GM23248 (cell line): ENCODE results near the gene PKD1L1. TPM values are rescaled to one million over a fixed set of nuclear protein-coding genes. Genes with fewer than 3 reads are reported as not detected.

Source experiments
- DNase-seq: peaks from one replicate; pipeline ENCODE4 v3.0.0-alpha.2; 2015
- H2AFZ ChIP-seq: fragments of 200-600 bp; sonication (generic); 2 replicates; pipeline ENCODE4 v1.6.1; 2016; ENCODE audit warnings: antibody characterized with exemption
- H3F3A ChIP-seq: fragments of 200-600 bp; sonication (generic); 2 replicates; pipeline ENCODE4 v1.6.1; 2016; ENCODE audit warnings: mild to moderate bottlenecking, antibody characterized with exemption, mixed run types; ENCODE audit not compliant: insufficient read depth
- H3K27ac ChIP-seq: fragments of 200-600 bp; sonication (generic); 2 replicates; pipeline ENCODE4 v1.5.1; 2016; ENCODE audit warnings: mild to moderate bottlenecking
- H3K27me3 ChIP-seq: fragments of 200-600 bp; sonication (generic); replicated peaks from 2 replicates; pipeline ENCODE4 v1.6.1; 2016; ENCODE audit warnings: mild to moderate bottlenecking; ENCODE audit not compliant: insufficient read depth
- H3K36me3 ChIP-seq: fragments of 200-600 bp; sonication (generic); 2 replicates; pipeline ENCODE4 v1.6.1; 2016; ENCODE audit warnings: low read depth, mild to moderate bottlenecking
- H3K4me1 ChIP-seq: fragments of 200-600 bp; sonication (generic); 2 replicates; pipeline ENCODE4 v1.6.1; 2016; ENCODE audit warnings: mild to moderate bottlenecking; ENCODE audit not compliant: insufficient read depth
- H3K4me2 ChIP-seq: fragments of 200-600 bp; sonication (generic); one replicate; pipeline ENCODE4 v1.6.1; 2016; ENCODE audit warnings: mild to moderate bottlenecking; ENCODE audit not compliant: unreplicated experiment
- H3K4me3 ChIP-seq: fragments of 200-600 bp; sonication (generic); 2 replicates; pipeline ENCODE4 v1.5.1; 2016; ENCODE audit warnings: mild to moderate bottlenecking
- H3K79me2 ChIP-seq: fragments of 200-600 bp; sonication (generic); 2 replicates; pipeline ENCODE4 v1.6.1; 2016; ENCODE audit warnings: mild to moderate bottlenecking; ENCODE audit not compliant: insufficient read depth
- H3K9ac ChIP-seq: fragments of 200-600 bp; sonication (generic); 2 replicates; pipeline ENCODE4 v1.6.1; 2016; ENCODE audit warnings: mild to moderate bottlenecking
- H3K9me2 ChIP-seq: fragments of 200-600 bp; sonication (generic); 2 replicates; pipeline ENCODE4 v1.6.1; 2016; ENCODE audit warnings: mixed run types, mild to moderate bottlenecking, moderate library complexity; ENCODE audit not compliant: insufficient read depth
- H3K9me3 ChIP-seq: fragments of 200-600 bp; sonication (generic); one replicate; pipeline ENCODE4 v1.6.1; 2017; ENCODE audit warnings: low read depth
- H4K20me1 ChIP-seq: fragments of 200-600 bp; sonication (generic); 2 replicates; pipeline ENCODE4 v1.6.0; 2016; ENCODE audit not compliant: insufficient read depth
- EZH2 ChIP-seq: fragments of 200-600 bp; sonication (generic); IDR thresholded peaks from 2 replicates; pipeline ENCODE4 v1.6.1; 2018; ENCODE audit warnings: antibody characterized with exemption, mild to moderate bottlenecking; ENCODE audit not compliant: insufficient read depth, poor library complexity, severe bottlenecking
- EZH2phosphoT487 ChIP-seq: fragments of 200-600 bp; sonication (generic); IDR thresholded peaks from 2 replicates; pipeline ENCODE4 v1.6.1; 2018; ENCODE audit warnings: antibody characterized with exemption, moderate library complexity, mild to moderate bottlenecking, low read depth; ENCODE audit not compliant: insufficient read depth
- WGBS, 2 experiments: methylation state at CpG; one replicate each; pipeline ENCODE4 v1.1.6; 2015 to 2017; ENCODE audit warnings: low lambda C conversion rate in 2 of 2, low coverage in 1 of 2; ENCODE audit errors: missing lambda C conversion rate in 2 of 2; 5-methylcytosine and 5-hydroxymethylcytosine counted together
- in situ Hi-C: fragments of 300-500 bp; cut with MboI; formaldehyde crosslinking; loops from 2 replicates; pipeline ENCODE4 v1.15.0; 2020
- polyA plus RNA-seq: library from polyadenylated mRNA; unstranded; fragments of >200 nt; fragmentation: Nextera tagmentation; extraction: Ambion mirVana; gene quantifications from 2 replicates; pipeline ENCODE4 v1.2.1, GENCODE V29; 2016
- total RNA-seq: library from RNA; depleted of rRNA; stranded (reverse); fragments of >200 nt; shearing (Covaris generic); gene quantifications from 2 replicates; pipeline ENCODE4 v1.2.3, GENCODE V29; 2014

Gene PKD1L1
- total and polyA plus RNA-seq, 2 experiments from 2014 or later = 0.06 to 0.11 TPM

- H3K4me3 ChIP-seq = no peak overlapping the region
- no peaks in the 10 kb centered on the region for H3F3A ChIP-seq
- H3K27me3 ChIP-seq = no peaks in the 10 kb centered on the region; the same call in 1 of the 2 replicates
- H2AFZ ChIP-seq = no peak overlapping the region
- no peak overlapping the region for H3K4me2 ChIP-seq
- H3K9me2 ChIP-seq = no peaks in the 10 kb centered on the region
- no peak overlapping the region for H3K27ac ChIP-seq
- no peak for DNase-seq
- H3K4me1 ChIP-seq = no peaks in the 10 kb centered on the region
- WGBS, 2 experiments = 70 to 75% methylated on average over 4 of the region's 4 CpGs
- no peaks in the 10 kb centered on the region for H3K36me3 ChIP-seq
- in situ Hi-C loops = no loop called here
- no peaks in the 10 kb centered on the region for H3K9me3 ChIP-seq
- no peaks in the 10 kb centered on the region for H3K79me2 ChIP-seq
- H4K20me1 ChIP-seq = no peaks in the 10 kb centered on the region
- TF ChIP-seq EZH2 (no peak), EZH2phosphoT487 (no peak)
- no peak overlapping the region for H3K9ac ChIP-seq
Observed at GRCh38 chr7:47737601-47738000, 210.7 kb downstream of the PKD1L1 start.

GRCh38 chr7:47735431-47736345, 212.6 kb downstream of the PKD1L1 start:
- no peaks in the 10 kb centered on the region for H3K79me2 ChIP-seq
- no peak overlapping the region for H3K27ac ChIP-seq
- H3K9me2 ChIP-seq = no peaks in the 10 kb centered on the region
- no peak overlapping the region for H2AFZ ChIP-seq
- H3K4me2 ChIP-seq = no peak overlapping the region
- no peak for DNase-seq
- no peaks in the 10 kb centered on the region; the same call in 1 of the 2 replicates for H3K27me3 ChIP-seq
- H4K20me1 ChIP-seq = no peaks in the 10 kb centered on the region
- H3K9ac ChIP-seq = no peak overlapping the region
- H3K4me3 ChIP-seq = no peak overlapping the region
- no peaks in the 10 kb centered on the region for H3K4me1 ChIP-seq
- WGBS, 2 experiments = 85 to 90% methylated on average over 6 of the region's 6 CpGs
- no peaks in the 10 kb centered on the region for H3K36me3 ChIP-seq
- no peak for TF ChIP-seq EZH2phosphoT487
- no peak for TF ChIP-seq EZH2
- H3K9me3 ChIP-seq = no peaks in the 10 kb centered on the region
- H3F3A ChIP-seq = no peaks in the 10 kb centered on the region
- in situ Hi-C loops = no loop called here

GRCh38 chr7:47734949-47735291, 213.3 kb downstream of the PKD1L1 start:
- Histone ChIP-seq H3K27ac (no peak overlapping the region), H4K20me1 (no peaks in the 10 kb centered on the region), H3K36me3 (no peaks in the 10 kb centered on the region), H3K9ac (no peak overlapping the region), H3K79me2 (no peaks in the 10 kb centered on the region), H3K27me3 (no peaks in the 10 kb centered on the region; the same call in 1 of the 2 replicates), H3K9me3 (no peaks in the 10 kb centered on the region), H2AFZ (no peak overlapping the region), H3K9me2 (no peaks in the 10 kb centered on the region), H3K4me2 (no peak overlapping the region), H3K4me1 (no peaks in the 10 kb centered on the region), H3F3A (no peaks in the 10 kb centered on the region), H3K4me3 (no peak overlapping the region)
- TF ChIP-seq EZH2phosphoT487 = no peak
- no peak for TF ChIP-seq EZH2
- DNase-seq = no peak
- in situ Hi-C loops = no loop called here
- 82 to 88% methylated on average over 4 of the region's 4 CpGs for WGBS, 2 experiments

GRCh38 chr7:47734287-47734948, 213.8 kb downstream of the PKD1L1 start:
- in situ Hi-C loops = no loop called here
- WGBS, 2 experiments = 76 to 82% methylated on average over 11 of the region's 11 CpGs
- no peak for DNase-seq

More at GRCh38 chr7:47734287-47734948, 213.8 kb downstream of the PKD1L1 start:
- no peaks in the 10 kb centered on the region for H3F3A ChIP-seq
- TF ChIP-seq EZH2phosphoT487 (no peak), EZH2 (no peak)
- H3K79me2 ChIP-seq = no peaks in the 10 kb centered on the region
- H4K20me1 ChIP-seq = no peaks in the 10 kb centered on the region
- no peak overlapping the region for H3K27ac ChIP-seq
- no peak overlapping the region for H3K9ac ChIP-seq
- H2AFZ ChIP-seq = no peak overlapping the region
- no peaks in the 10 kb centered on the region for H3K4me1 ChIP-seq
- H3K4me3 ChIP-seq = no peak overlapping the region
- no peaks in the 10 kb centered on the region for H3K9me3 ChIP-seq
- H3K36me3 ChIP-seq = no peaks in the 10 kb centered on the region
- H3K9me2 ChIP-seq = no peaks in the 10 kb centered on the region
- H3K4me2 ChIP-seq = no peak overlapping the region
- H3K27me3 ChIP-seq = no peaks in the 10 kb centered on the region; the same call in 1 of the 2 replicates
